GM06990 (cell line): ENCODE measurements around the gene LY9.

Experiments used
- DNase-seq: peaks from one replicate; pipeline ENCODE4 v3.0.0-alpha.2; 2011; ENCODE audit not compliant: insufficient read length; ENCODE audit errors: extremely low read depth
- H3K27me3 ChIP-seq: replicated peaks from 2 replicates; pipeline ENCODE4 v1.6.0; 2011; ENCODE audit warnings: low read length; ENCODE audit not compliant: control insufficient read depth, insufficient read depth
- H3K36me3 ChIP-seq: 2 replicates; pipeline ENCODE4 v1.5.1; 2011; ENCODE audit warnings: low read length; ENCODE audit not compliant: control insufficient read depth, insufficient read depth
- H3K4me3 ChIP-seq: replicated peaks from 2 replicates; pipeline ENCODE4 v1.5.1; 2011; ENCODE audit warnings: low read depth, mild to moderate bottlenecking, control low read depth, low read length
- TF ChIP-seq, protein P1 (sequence below): IDR thresholded peaks from 2 replicates; pipeline ENCODE4 v1.5.1; 2011; ENCODE audit warnings: low read length, control low read depth, mild to moderate bottlenecking, inconsistent platforms; ENCODE audit not compliant: insufficient read depth, poor library complexity, severe bottlenecking

LY9 gene

DNA sequence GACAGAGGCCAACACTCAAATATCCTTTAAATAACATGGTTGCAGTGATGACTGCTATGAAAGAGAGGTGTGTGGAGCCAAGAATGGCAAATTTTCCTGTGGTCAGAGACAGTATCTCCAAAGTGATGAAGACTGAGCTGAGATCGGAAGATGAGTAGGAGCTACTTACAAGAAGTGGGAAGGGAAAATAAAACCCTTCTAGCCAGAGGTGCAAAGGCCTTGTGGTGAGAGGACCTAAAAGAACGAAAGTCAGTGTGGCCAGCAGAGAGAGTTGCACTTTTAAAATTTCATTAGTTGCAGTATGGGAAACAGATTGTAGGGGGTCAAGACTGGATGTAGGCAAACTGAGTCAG lies 39.1 kb upstream of the LY9 start:
- DNase-seq = no peak
- peaks cover 9% of the 10 kb centered on the region for H3K36me3 ChIP-seq
- TF ChIP-seq, protein P1, sequence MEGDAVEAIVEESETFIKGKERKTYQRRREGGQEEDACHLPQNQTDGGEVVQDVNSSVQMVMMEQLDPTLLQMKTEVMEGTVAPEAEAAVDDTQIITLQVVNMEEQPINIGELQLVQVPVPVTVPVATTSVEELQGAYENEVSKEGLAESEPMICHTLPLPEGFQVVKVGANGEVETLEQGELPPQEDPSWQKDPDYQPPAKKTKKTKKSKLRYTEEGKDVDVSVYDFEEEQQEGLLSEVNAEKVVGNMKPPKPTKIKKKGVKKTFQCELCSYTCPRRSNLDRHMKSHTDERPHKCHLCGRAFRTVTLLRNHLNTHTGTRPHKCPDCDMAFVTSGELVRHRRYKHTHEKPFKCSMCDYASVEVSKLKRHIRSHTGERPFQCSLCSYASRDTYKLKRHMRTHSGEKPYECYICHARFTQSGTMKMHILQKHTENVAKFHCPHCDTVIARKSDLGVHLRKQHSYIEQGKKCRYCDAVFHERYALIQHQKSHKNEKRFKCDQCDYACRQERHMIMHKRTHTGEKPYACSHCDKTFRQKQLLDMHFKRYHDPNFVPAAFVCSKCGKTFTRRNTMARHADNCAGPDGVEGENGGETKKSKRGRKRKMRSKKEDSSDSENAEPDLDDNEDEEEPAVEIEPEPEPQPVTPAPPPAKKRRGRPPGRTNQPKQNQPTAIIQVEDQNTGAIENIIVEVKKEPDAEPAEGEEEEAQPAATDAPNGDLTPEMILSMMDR = no peak
- H3K27me3 ChIP-seq = no peaks in the 10 kb centered on the region
- no peak overlapping the region for H3K4me3 ChIP-seq

- no peak for DNase-seq
- Histone ChIP-seq H3K4me3 (no peak overlapping the region), H3K36me3 (peaks cover 4% of the 10 kb centered on the region), H3K27me3 (no peaks in the 10 kb centered on the region)
- TF ChIP-seq, protein P1 = no peak
Observed at GRCh38 chr1:160758521-160758920, 37.5 kb upstream of the LY9 start.

- no peak for DNase-seq
- H3K4me3 ChIP-seq = no peak overlapping the region
- H3K36me3 ChIP-seq = no peaks in the 10 kb centered on the region
- TF ChIP-seq, protein P1 = no peak
- no peaks in the 10 kb centered on the region for H3K27me3 ChIP-seq
Observed at GRCh38 chr1:160759740-160760139, 36.2 kb upstream of the LY9 start.

DNA sequence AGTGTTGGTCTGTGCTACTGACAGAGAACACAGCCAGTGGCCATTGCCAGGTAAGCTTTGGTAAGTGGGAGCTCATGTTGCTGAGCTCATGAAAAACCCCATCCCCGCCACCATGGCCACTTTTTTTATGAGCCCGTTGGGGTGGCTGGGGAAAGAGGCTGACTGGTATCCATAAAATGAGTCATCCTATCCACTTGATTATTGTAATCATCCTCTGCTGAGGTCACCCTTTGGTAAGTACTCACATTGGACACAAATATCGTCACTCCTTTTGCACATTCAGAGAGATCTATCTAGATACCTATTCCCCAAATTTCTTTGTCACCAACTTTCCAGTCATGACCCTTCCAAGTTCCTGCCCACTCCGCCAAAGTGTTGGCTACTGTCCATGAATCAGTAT lies 34.9 kb upstream of the LY9 start:
- no peak for DNase-seq
- H3K36me3 ChIP-seq = no peaks in the 10 kb centered on the region
- no peaks in the 10 kb centered on the region for H3K27me3 ChIP-seq
- no peak overlapping the region for H3K4me3 ChIP-seq
- TF ChIP-seq, protein P1 = no peak

- no peak for DNase-seq
- no peaks in the 10 kb centered on the region for H3K36me3 ChIP-seq
Observed at GRCh38 chr1:160761886-160762285, 34.1 kb upstream of the LY9 start.

DNA sequence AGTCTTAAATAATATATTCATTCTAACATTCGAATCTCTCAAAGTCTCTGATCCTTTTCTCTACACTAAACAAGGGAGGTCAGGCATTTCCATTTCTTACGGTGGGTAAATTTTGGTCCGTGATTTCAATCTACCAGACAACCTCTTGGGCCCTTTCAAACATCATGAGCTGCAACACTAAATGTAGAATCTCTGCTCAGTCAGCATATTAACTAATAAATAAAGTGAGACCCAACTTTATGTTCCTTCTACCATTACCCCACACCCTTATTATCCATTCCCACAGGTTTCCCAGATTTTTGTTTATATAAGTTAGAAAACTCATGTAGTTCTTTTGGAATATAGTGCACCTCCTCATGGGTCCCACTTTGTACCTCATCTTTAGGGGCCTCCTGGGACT lies 32.0 kb upstream of the LY9 start:
- Histone ChIP-seq H3K27me3 (no peaks in the 10 kb centered on the region), H3K4me3 (no peak overlapping the region), H3K36me3 (no peaks in the 10 kb centered on the region)
- TF ChIP-seq, protein P1 = no peak
- DNase-seq = no peak

More at GRCh38 chr1:160761886-160762285, 34.1 kb upstream of the LY9 start:
- Histone ChIP-seq H3K27me3 (no peaks in the 10 kb centered on the region), H3K4me3 (no peak overlapping the region)
- TF ChIP-seq, protein P1 = no peak
